WERI-Rb-1 (cell line): Measurements from ENCODE around the gene DOC2A.
A peak's percentile ranks its signal among the peaks of the same experiment; 100 is the strongest.

Experiments used
- DNase-seq: peaks from one replicate; pipeline ENCODE4 v3.0.0-alpha.2; 2020
- H3K27ac ChIP-seq: fragments of 250-450 bp; sonication (Bioruptor Pico); 2 replicates; pipeline ENCODE4 v1.5.1; 2020; ENCODE audit warnings: mild to moderate bottlenecking, moderate library complexity
- H3K27me3 ChIP-seq: fragments of 250-450 bp; sonication (Bioruptor Pico); 2 replicates; pipeline ENCODE4 v1.5.1; 2021; ENCODE audit warnings: mild to moderate bottlenecking, low read depth, moderate library complexity; ENCODE audit not compliant: insufficient read depth, severe bottlenecking
- H3K36me3 ChIP-seq: fragments of 250-450 bp; sonication (Bioruptor Pico); 2 replicates; pipeline ENCODE4 v1.5.1; 2020; ENCODE audit warnings: mild to moderate bottlenecking, moderate library complexity
- H3K4me3 ChIP-seq: 2 replicates; pipeline ENCODE4 v1.5.1; 2011; ENCODE audit warnings: low read depth, mild to moderate bottlenecking, control low read depth, low read length
- H3K9me3 ChIP-seq: fragments of 250-450 bp; sonication (Bioruptor Pico); 2 replicates; pipeline ENCODE4 v1.5.1; 2021; ENCODE audit warnings: mild to moderate bottlenecking, moderate library complexity; ENCODE audit not compliant: severe bottlenecking
- CTCF ChIP-seq: IDR thresholded peaks from 2 replicates; pipeline ENCODE4 v1.5.1; 2011; ENCODE audit warnings: low read depth, mild to moderate bottlenecking, control low read depth, inconsistent platforms, low read length

The DOC2A gene

GRCh38 chr16:30040221-30040620 lies 29.4 kb upstream of the DOC2A start:
- Histone ChIP-seq H3K27me3 (no peaks in the 10 kb centered on the region), H3K27ac (no peak overlapping the region)
- TF ChIP-seq CTCF = no peak

GRCh38 chr16:30033270-30033669 lies 22.4 kb upstream of the DOC2A start:
- DNase-seq = no peak
- Histone ChIP-seq H3K9me3 (no peaks in the 10 kb centered on the region), H3K4me3 (no peak overlapping the region), H3K36me3 (peaks cover 10% of the 10 kb centered on the region), H3K27ac (no peak overlapping the region), H3K27me3 (no peaks in the 10 kb centered on the region)
- TF ChIP-seq CTCF = no peak

More at GRCh38 chr16:30040221-30040620, 29.4 kb upstream of the DOC2A start:
- DNase-seq = no peak
- H3K4me3 ChIP-seq = no peak overlapping the region
- no peaks in the 10 kb centered on the region for H3K9me3 ChIP-seq
- no peaks in the 10 kb centered on the region for H3K36me3 ChIP-seq

GRCh38 chr16:30032083-30032819 lies 21.4 kb upstream of the DOC2A start:
- Histone ChIP-seq H3K27ac (peak overlapping the region; percentile 93), H3K36me3 (peaks cover 16% of the 10 kb centered on the region), H3K4me3 (no peak overlapping the region), H3K9me3 (no peaks in the 10 kb centered on the region), H3K27me3 (no peaks in the 10 kb centered on the region)
- peak; percentile 81 for TF ChIP-seq CTCF
- peak; percentile 87 for DNase-seq

- no peak for DNase-seq
Observed at GRCh38 chr16:30031477-30031918, 20.7 kb upstream of the DOC2A start.

GRCh38 chr16:30030841-30031413 lies 20.1 kb upstream of the DOC2A start, which contains the start of gene TLCD3B:
TSS of gene TLCD3B (minus strand) at chr16:30031271. CDS start at chr16:30030527, 744 bp downstream.
- peak; percentile 88 for DNase-seq
- H3K27ac ChIP-seq = peak within 1 kb of the TSS; percentile 93
- H3K4me3 ChIP-seq = peak within 1 kb of the TSS; percentile 93
- TF ChIP-seq CTCF = no peak
- H3K9me3 ChIP-seq = no peaks in the 10 kb centered on the region
- H3K36me3 ChIP-seq = peaks cover 29% of the 10 kb centered on the region
- no peaks in the 10 kb centered on the region for H3K27me3 ChIP-seq

More at GRCh38 chr16:30031477-30031918, 20.7 kb upstream of the DOC2A start:
- H3K4me3 ChIP-seq = peak overlapping the region; percentile 93
- no peaks in the 10 kb centered on the region for H3K9me3 ChIP-seq
- peak overlapping the region; percentile 93 for H3K27ac ChIP-seq
- H3K36me3 ChIP-seq = peaks cover 24% of the 10 kb centered on the region
- H3K27me3 ChIP-seq = no peaks in the 10 kb centered on the region
- TF ChIP-seq CTCF = no peak
